MV-4-11 (cell line): ENCODE data around the gene SPEM3.
"Not testable (repeated sequence)": the region's sequence is repeated elsewhere in the genome, so short reads cannot be mapped to it uniquely, and the experiment has no call there.

Experiments used
- DNase-seq: peaks from one replicate; lab custom pipeline; 2025; lab: John Stamatoyannopoulos, UW

Gene SPEM3

DNA sequence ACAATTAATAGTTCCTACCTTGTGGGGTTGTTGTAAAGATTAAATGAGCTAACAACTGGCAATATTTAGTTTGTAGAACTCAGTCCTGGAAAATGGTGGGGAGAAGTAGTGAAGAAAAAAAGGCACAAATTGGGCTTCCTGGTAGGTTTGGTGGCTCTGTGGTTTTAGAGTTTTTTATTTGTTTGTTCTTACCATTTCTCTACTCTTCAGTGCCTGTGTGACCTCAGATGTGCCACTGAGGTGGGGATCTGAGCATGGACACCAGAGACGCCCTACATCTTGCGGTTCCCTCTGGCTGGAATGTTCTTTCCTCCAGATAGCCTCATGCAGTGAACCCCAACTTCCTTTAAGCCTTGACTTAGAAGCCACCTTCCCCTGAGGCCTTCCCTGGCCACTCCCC is 43.1 kb downstream of the SPEM3 start:
- DNase-seq: no peak

DNA sequence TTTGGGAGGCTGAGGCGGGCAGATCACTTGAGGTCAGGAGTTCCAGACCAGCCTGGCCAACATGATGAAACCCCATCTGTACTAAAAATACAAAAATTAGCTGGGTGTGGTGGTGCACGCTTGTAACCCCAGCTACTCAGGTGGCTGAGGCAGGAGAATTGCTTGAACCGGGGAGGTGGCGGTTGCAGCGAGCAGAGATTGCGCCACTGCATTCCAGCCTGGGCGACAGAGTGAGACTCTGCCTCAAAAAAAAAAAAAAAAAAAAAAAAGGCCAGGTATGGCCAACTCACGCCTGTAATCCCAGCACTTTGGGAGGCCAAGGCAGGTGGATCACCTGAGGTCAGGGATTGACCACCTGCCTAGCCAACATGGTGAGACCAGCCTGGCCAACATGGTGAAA is 46.1 kb downstream of the SPEM3 start:
- DNase-seq: not testable (repeated sequence)

DNA sequence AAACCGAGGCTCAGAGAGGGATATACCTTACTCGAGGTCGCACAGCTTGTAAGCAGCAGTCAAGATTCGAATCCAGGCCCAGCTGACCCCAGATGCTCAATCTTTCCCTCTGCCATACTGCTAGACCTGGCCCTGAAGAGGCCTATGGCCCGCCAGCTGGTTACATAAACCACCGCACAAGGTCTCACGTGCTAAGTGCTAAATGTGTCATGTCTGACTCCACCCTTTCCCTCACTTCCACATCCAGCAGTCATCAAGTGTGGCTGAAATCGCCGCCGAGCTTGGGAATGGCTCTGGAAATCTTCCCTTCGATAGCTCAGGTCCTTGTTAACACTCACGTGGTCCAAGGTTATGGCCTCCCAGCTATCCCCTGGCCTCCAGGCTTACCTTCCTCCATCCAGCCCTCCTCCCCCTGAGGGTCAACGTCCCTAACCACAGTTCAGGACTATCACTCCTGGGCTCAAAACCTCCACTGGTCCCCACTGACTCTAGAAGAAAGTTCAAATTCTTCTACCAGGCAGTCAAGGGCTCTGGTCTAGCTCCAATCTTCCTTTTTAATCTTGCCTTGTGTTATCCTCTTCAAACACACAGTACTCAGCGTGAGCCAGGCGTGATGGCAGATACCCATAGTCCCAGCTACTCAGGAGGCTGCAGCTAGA is 47.2 kb downstream of the SPEM3 start:
- peak; percentile 72 for DNase-seq

DNA sequence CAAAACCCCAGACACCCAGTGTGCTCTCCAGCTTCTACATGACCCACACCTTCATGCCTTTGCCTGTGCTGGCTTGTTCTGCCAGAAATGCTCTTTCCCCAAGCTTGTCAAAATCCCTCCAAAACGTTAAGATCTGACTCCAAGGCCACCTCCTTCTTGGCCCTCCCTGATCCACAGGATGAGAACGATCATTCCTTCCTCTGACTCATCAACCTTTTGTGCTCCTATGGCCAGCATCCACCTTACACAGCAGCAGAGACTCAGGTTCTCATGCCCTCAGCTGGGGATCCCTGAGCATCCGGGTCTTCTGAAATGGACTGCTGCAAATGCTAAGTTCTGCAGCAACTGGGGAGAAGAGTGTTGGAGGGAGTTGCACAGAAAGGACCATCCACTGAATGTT is 47.8 kb downstream of the SPEM3 start:
- no peak for DNase-seq

DNA sequence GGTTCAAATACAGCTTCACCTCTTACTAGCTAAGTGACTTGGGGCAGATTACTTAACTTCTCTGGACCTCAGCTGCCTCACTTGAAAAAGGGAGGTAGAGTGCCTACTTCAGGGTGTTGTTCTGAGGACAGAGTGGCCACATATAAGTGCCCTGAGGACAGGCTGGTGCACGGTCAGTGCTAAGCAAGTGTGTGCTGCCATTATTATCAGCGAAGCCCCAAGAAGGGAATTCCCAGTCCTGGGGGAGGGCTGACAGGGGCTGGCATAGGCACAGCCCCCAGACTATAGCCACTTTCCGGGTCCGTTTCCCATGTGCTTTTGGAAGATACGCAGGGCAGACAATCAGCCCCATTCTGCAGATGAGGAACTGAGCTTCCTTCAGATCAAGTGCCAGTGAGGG is 48.3 kb downstream of the SPEM3 start:
- no peak for DNase-seq

DNA sequence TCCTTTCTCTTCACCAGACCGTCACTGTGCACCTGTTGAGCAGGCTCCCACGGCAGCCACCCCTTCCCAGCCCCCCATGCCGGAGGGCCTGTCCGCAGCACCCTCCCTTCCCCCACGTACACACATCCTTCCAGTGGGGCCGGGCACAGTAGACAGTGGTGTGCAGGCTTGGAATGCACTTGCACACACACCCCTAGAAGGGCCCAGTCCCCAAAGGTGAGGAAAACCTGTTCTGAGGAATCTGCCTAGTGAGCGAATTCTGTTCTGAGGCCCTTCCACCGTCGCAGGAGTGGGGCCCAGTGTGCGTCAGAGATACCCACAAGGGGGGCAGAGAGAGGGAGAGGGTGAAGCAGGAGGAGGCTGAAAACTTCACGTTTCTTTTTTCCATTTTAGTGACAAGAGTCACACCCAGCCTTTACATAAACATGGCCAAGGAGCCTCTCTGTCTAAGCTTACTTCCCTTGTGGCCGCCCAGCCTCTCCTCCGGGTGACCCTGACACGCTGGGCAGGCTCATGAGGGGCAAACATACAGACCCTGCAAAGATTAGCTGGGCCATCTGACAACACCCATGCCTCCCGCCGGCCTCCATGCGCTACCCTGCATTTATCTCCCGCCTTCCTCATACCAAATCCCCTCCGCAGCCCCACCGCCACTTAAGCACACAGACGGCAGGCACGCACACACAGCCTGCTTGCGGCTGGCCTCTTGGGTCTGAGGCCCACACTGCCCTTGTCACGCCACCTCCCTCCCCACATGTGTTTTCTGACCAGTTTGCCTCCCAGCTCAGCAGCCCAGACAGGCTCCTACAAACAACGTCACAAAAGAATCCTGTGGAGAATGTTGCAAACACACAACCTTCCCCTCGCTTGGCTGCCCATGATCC is 49.0 kb downstream of the SPEM3 start:
- peak; percentile 69 for DNase-seq

DNA sequence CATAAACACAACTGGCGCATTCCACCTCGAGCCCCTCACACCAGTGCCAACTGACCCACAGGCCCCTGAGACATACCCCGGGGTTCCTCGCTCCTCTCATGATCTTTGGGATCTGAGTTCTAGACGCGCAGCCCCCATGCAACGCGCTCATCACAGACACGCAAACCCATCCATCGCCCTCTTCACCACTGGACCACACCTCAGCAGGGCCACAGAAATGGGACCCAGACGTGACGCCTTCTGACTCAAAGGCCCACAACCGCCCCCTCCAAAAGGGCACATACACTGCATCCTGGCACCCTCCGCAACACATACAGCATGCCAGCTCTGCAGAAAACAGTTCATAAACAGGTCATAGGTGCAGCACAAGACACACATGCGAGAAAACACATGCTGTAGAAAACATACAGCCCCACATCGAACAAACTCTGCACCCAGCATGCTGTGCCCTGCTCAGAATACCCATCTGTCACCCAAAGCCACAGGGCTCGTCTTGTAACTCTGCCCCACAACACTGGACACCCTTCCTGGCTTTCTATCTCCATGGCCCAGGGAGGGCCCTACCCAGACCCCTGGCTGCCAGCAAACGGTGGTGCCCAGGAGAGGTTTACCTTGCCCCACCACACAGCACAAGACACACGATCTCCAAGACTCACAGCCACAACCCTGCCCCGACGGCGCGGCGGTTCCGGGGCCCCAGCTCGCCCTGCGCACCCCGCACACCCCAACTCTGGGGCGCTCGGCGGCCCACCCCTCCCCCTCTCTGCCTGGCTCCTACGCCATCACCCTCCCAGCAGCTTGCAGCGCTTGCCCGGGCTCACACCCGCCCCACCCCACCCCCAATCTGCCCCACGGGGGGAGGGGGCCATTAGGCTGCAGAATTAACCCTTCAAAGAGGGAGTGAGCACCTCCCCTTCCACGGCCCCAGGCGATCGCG is 49.9 kb downstream of the SPEM3 start:
- peak; percentile 19 for DNase-seq

DNA sequence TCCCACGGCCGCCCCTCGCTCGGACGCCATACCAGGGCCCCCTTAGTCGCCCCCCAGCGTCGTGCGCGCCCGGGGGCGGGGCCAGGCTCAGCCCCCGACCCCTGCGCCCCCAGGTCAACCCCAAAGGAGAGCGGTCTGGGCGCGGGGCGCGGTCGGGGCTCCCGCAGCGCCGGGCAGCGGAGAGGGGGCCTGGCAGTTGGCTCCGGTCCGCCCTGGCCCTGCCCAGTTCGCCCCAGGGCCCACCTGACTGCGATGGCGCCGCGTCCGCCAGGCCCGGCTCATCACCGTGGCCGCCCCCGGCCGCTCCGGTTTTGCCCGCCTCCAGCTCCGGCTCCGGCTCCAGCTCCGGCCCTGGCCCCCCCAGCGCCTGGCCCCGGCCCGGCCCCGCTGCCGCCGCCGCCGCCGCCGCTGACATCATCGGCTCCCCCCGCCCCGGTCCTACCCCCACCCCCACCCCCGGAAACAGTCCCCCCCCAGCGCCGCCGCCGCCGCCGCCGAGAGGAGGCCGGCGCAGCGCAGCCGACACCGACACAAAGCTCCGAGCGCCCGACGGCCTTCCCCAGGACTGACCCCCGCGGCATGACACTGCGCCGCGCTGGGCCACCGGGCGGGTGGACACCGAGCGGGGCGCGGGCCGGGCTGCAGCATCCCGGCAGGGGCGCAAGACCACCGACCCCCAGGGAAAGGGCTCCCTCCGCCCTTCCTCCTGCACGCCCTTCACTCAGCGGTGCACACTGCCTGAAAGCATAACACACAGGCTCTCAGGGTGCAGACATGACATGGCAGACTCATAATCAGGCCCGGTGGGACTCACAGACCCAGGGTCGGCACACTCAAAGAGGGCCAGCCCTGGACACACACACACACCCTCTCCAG is 50.8 kb downstream of the SPEM3 start, which contains the start of gene ZBTB4:
ZBTB4 (minus strand) TSS at position 419 of the 876 bp plus-strand sequence. CDS start 12,830 bp downstream, outside the sequence.
- DNase-seq: no peak

DNA sequence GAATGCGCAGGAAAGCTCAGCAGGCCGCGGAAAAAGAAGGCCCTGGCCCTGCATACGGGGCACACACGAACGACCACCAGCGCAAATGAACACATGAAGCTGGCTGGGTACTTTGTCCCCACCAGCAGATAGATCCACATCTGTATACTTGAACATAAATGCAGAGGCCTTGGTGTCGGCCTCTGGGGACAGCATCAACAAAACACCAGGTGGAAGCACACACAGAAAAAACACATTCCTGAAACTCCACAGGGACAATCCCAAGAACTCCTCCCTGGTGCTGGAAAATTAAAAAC is 51.4 kb downstream of the SPEM3 start:
- DNase-seq: no peak

DNA sequence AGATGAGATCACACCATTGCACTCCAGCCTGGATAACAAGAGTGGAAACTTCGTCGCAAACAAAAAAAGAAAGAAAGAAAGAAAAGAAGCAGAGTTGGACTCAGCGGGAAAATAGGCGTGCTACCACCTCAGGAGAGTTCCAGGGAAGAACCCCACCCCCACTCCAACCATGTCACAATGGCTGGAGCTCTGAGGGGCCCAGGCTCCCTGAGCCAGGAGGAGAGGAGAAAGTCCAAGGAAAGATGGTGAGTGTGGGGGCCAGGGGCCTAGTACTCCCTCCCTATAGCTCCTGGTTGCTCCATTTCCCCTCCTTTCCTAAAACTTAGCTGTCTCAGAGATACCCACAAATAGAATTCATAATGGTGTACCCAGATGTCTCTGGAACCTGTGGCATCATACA is 52.6 kb downstream of the SPEM3 start, which contains the start of gene SLC35G6:
SLC35G6 (plus strand) TSS at position 172 of the 400 bp plus-strand sequence; CDS start at position 243, 71 bp downstream.
- not testable (repeated sequence) for DNase-seq

DNA sequence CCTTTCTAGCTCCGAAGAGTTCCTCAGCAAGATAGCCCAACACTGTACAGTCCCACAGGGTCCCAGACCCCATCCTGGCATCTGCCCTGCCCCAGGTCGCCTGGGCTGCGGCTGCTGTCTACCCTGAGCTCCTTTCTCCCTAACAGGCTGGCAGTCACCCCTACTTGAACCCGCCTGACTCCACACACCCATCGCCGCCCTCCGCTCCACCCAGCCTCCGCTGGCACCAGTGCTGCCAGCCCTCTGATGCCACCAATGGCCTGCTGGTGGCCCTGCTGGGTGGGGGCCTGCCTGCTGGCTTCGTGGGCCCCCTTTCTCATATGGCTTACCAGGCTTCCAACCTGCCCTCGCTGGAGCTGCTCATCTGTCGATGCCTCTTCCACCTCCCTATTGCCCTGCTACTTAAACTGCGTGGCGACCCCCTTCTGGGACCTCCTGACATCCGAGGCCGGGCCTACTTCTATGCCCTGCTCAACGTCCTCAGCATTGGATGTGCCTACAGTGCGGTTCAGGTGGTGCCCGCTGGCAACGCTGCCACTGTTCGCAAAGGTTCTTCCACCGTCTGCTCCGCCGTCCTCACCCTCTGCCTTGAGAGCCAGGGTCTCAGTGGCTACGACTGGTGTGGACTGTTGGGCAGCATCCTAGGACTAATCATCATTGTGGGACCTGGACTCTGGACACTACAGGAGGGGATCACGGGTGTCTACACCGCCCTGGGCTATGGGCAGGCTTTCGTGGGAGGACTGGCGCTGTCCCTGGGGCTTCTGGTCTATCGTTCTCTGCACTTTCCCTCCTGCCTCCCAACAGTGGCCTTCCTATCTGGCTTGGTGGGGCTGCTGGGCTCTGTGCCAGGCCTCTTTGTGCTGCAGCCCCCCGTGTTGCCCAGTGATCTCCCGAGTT is 53.4 kb downstream of the SPEM3 start:
- not testable (repeated sequence) for DNase-seq
